Non-pigmented ciliary epithelial cell (primary cell): Measurements from ENCODE around the gene BTBD19.
"Not testable (repeated sequence)": the region's sequence is repeated elsewhere in the genome, so short reads cannot be mapped to it uniquely, and the experiment has no call there.

Experiments used
- DNase-seq: peaks from one replicate; pipeline ENCODE4 v3.0.0-alpha.2; 2010; ENCODE audit warnings: low read depth

Gene BTBD19

DNA sequence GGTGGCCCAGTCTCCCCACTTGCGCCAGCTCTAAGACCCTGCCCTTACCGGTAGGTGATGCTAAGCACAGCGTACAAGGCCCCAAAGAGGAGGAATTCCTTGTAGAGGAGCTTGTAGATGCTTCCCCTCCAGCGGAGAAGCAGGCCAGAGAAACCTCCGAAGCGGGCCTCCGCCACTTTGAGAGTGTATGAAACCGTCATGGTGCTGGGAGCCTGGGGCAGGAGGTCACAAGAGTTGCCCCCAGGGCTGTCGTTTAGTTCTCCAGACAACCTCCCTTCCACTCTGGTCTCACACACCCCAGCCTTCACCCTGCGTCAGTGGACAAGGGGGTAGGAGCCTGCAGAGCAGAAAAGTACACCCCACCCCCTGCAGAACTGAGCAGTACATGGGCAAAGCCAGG is 20.8 kb upstream of the BTBD19 start:
- no peak for DNase-seq

GRCh38 chr1:44788120-44788860 is 20.0 kb upstream of the BTBD19 start, which contains the start of gene BEST4:
BEST4 (minus strand) TSS chr1:44788170; CDS start chr1:44787705, 465 bp downstream.
- DNase-seq, result no peak

DNA sequence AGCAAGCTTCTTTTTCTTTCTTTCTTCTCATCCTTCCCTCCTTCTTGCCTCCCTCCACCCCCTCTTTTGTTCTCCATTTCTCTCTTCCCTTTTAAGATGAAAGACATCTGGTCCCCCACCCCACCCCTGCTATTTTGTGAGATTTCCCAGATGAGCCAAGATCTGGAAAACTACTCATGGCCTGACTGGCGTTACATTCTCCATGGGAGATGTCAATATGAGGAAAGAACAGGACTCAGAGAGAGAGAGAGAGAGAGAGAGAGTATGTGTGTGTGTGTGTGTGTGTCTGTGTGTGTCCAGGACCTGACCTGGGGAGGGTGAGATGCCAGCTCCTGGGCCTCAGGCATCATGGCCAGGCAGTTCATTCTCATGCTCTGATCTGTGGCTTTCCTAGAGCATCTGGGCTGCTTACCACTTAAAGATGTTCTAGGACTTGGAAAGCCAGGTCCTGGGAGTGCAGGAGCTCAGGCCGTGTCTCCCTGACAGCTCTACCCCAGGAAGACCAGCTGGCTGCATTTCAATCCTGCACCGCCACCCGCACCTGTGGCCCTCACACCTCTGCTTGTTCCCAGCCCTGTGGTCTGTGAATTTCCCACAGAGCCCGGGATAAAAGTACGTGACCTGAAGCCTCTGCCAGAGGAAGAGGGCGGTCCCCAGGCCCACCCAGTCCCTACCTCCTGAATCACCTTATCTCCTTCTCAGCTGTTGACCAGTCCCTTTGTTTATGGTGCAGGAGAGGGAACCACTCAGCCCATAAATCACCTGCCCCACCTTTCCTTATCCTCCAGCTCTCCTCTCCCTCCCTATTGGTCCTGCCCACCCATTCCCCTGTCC is 17.1 kb upstream of the BTBD19 start:
- DNase-seq, result no peak

GRCh38 chr1:44792736-44793502 is 15.4 kb upstream of the BTBD19 start:
- DNase-seq, result no peak

DNA sequence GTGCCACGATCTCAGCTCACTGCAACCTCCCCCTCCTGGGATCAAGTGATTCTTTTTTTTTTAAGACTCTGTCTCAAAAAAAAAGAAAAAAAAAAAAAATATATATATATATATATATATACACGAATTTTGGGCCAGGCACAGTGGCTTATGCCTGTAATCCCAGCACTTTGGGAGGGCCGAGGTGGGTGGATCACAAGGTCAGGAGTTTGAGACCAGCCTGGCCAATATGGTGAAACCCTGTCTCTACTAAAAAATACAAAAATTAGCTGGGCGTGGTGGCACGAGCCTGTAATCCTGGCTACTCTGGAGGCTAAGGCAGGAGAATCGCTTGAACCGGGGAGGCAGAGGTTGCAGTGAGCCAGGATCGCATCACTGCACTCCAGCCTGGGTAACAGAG is 10.4 kb upstream of the BTBD19 start:
- DNase-seq, result not testable (repeated sequence)

GRCh38 chr1:44798481-44799365 is 9.6 kb upstream of the BTBD19 start:
- no peak for DNase-seq

DNA sequence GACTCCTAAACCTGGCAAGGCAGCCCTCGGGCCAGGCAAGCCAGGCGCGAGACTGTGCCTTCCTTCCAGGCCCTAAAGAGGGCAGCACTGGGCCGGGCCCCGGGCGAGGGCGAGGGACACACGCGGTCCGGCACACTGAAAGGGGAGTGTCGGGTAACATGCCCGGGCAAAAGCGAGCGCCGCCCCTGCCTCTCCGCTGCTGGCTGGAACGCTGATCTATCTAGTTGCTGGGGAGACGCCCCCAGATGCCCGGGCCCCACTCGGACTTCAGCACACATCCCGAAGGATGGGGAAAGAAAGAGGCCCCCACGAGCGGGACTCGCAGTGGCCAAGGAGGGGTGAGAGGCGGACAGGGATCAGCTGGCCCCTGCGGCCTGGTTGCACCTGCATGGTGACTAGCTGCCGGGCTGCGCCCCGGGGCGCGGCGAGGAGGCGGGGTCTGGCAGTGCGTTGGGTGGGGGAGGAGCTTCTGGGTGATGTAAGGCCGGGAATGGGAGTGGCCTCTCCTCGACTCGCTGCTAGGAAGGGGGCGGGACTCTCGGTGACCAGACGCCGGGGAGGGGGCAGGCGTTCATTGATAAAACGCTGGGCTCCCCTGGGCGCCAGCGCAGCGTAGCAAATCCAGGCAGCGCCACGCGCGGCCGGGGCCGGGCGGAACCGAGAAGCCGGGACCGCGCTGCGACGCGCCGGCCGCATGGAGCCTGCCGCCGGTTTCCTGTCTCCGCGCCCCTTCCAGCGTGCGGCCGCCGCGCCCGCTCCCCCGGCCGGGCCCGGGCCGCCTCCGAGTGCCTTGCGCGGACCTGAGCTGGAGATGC is 8.3 kb upstream of the BTBD19 start, which contains the start of gene PLK3:
PLK3 (plus strand) TSS at position 608 of the 815 bp plus-strand sequence; CDS start at position 695, 87 bp downstream.
- DNase-seq, result peak; percentile 94

GRCh38 chr1:44801491-44802305 is 6.6 kb upstream of the BTBD19 start:
- DNase-seq, result no peak

DNA sequence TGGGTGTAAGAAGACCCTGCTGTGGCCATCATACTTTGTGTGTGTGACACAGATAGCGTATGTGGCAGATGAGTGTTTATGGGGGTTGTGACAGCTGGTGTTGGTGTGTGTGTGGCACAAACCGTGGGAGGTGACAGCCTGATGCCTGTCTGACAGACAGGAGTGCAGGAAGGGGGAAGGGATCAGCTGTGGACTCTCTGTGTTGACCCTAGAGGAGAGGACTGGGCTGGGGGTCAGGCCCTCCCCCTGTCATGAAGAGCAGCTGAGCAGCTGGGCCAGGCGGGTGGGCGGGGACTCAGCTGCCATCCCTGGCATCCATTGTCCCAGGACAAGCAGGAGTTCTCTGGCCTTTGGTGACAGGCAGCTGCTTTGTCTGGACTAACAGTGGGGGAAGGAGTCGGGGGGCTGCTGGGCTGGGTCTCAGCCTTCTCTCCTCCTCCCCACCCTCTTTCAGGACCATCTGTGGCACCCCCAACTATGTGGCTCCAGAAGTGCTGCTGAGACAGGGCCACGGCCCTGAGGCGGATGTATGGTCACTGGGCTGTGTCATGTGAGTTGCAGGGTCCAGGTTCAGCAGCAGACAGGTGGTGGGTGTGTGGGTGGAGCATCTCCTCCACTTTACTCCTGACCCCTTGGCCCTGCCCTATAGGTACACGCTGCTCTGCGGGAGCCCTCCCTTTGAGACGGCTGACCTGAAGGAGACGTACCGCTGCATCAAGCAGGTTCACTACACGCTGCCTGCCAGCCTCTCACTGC is 5.8 kb upstream of the BTBD19 start:
- DNase-seq, result no peak

DNA sequence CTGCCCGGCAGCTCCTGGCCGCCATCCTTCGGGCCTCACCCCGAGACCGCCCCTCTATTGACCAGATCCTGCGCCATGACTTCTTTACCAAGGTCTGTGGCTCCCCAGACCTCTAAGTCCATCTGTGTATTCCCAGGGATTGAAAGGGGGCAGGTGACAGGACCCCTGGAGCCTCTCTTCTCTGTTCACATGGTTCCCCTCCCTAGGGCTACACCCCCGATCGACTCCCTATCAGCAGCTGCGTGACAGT is 5.3 kb upstream of the BTBD19 start:
- no peak for DNase-seq

- DNase-seq, result no peak
Measured at GRCh38 chr1:44803312-44804095, 4.8 kb upstream of the BTBD19 start.

- no peak for DNase-seq
Measured at GRCh38 chr1:44805311-44806024, 2.9 kb upstream of the BTBD19 start.

DNA sequence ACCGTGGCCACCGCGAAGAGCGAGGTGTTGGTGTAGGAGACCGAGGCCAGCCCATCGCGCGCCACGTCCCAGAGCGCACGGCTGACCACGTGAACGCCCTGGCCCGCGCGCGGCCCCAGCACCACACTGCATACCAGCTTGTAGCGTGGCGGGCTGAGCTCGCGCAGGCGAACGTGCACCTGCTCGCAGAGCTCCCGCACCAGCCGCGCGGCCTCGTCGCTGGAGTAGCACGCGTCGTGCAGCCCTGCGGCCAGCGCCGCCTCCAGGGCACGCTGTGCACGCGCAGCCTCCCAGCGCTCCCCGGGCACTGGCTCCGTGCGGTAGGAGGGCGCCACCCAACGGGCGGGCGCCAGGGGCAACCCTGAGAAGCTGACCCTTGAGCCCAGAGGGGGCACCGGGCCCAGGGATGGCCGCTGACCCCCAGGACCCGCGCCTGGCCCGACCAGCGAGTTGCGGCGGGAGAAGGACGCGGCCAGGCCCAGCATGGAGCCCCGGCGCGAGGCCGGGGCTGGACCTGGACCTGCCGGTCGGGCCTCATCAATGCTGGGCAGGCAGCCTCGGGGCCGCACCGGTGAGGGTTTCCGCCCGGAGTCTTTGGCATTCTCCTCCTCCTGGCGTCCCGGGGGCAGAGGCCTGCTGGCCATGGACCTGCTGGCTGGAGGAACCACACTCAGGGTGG is 2.2 kb upstream of the BTBD19 start:
- DNase-seq, result no peak

DNA sequence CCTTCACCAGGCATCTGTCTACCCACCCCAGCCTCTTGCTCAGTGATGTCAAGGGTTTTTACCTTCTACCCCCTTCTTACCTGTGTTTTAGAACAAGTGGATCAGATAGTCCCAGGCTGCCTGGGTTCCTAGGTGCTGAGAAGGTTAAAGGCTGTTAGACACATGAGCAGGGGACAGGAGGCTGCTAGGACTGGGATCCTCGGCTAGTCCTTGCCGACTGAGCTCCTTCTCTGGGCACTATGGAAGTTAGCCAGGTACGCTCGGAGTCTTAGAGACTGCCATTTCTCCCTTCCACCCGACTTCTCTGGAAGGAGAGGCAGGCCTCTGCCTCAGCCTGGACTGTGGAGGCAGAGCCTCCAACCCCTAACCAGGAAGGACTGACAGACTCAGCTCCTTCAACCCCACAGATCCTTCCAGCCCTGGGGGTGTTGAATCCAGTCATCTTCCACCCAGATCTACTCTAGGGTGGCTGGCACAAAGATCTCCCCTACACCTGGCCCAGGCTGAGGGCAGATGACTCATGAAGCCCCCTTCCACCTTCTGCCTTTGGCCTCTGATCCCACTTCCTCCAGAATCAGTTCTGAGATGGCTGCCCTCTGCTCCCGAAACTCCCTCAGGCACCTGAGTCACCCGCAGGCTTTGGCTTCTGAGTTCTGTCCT is 1.5 kb upstream of the BTBD19 start, which contains the start of gene DYNLT4:
DYNLT4 (minus strand) TSS at position 648 of the 660 bp plus-strand sequence. CDS start 683 bp downstream, outside the sequence.
- DNase-seq, result no peak

- DNase-seq, result peak; percentile 98
Measured at GRCh38 chr1:44807364-44808062, 810 bp upstream of the BTBD19 start.
